Activated CD8-positive, alpha-beta T cell treated with anti-CD3 and anti-CD28 coated beads, Interleukin-2, amount 10 ng/mL, durations not matched to agents 7 days and 5 days (primary cell): ENCODE data around the gene RUNX1. TPM values are rescaled to one million over a fixed set of nuclear protein-coding genes. Genes with fewer than 3 reads are reported as not detected.
A peak's percentile ranks its signal among the peaks of the same experiment; 100 is the strongest.

Source experiments
- ATAC-seq: fragments of 150-1000 bp; cut with Tn5 transposase; one replicate; pipeline ENCODE4 v1.10.0; 2021; ENCODE audit warnings: moderate library complexity
- CTCF ChIA-PET: fragments of 350-600 bp; sonication (Branson Sonifier 250); formaldehyde crosslinking; loops from one replicate; lab custom pipeline; 2021; ENCODE audit warnings: antibody characterized with exemption; lab: Charles Lee
- POLR2A ChIA-PET: fragments of 350-600 bp; sonication (Branson Sonifier 250); formaldehyde crosslinking; loops from one replicate; lab custom pipeline; 2021; ENCODE audit warnings: antibody characterized with exemption; lab: Charles Lee
- DNase-seq: peaks from one replicate; pipeline ENCODE4 v3.0.0-alpha.2; 2020
- H3K27ac Mint-ChIP-seq: one replicate; pipeline ENCODE4 v1.8.0; 2021; ENCODE audit warnings: mild to moderate bottlenecking, mixed read lengths
- H3K27me3 Mint-ChIP-seq: one replicate; pipeline ENCODE4 v1.8.0; 2021; ENCODE audit warnings: low read depth, mixed read lengths
- H3K36me3 Mint-ChIP-seq: one replicate; pipeline ENCODE4 v1.8.0; 2021; ENCODE audit warnings: low read depth, mixed read lengths
- H3K4me1 Mint-ChIP-seq: one replicate; pipeline ENCODE4 v1.8.0; 2021; ENCODE audit warnings: low read depth, mixed read lengths
- H3K4me3 Mint-ChIP-seq: one replicate; pipeline ENCODE4 v1.8.0; 2021; ENCODE audit warnings: mild to moderate bottlenecking, mixed read lengths
- H3K9me3 Mint-ChIP-seq: one replicate; pipeline ENCODE4 v1.8.0; 2022; ENCODE audit warnings: mixed read lengths; ENCODE audit not compliant: insufficient read depth
- total RNA-seq, 2 experiments: library from RNA; stranded (reverse); gene quantifications; one replicate each; pipeline ENCODE4 v1.2.3, GENCODE V29; 2021

The RUNX1 gene
- total RNA-seq, 2 experiments from 2014 or later, result 10.4 to 10.6 TPM

GRCh38 chr21:34871026-34871908, 177.8 kb downstream of the RUNX1 start:
- POLR2A ChIA-PET, result interaction anchor here (1.6 kb wide), 1 partner anchor 12 kb away, joined by 3 read pairs; no protein-coding TSS in a partner anchor
- DNase-seq (no peak), ATAC-seq (no peak)
- peaks cover 15% of the 10 kb centered on the region for H3K4me1 Mint-ChIP-seq
- H3K27ac Mint-ChIP-seq, result no peak overlapping the region
- peaks cover 4% of the 10 kb centered on the region for H3K27me3 Mint-ChIP-seq
- peaks cover 6% of the 10 kb centered on the region for H3K36me3 Mint-ChIP-seq
- CTCF ChIA-PET, result no interaction called here
- no peaks in the 10 kb centered on the region for H3K9me3 Mint-ChIP-seq
- H3K4me3 Mint-ChIP-seq, result no peak overlapping the region

- POLR2A ChIA-PET, result interaction anchor here (1.6 kb wide), 1 partner anchor 13 kb away, joined by 3 read pairs; no protein-coding TSS in a partner anchor
- CTCF ChIA-PET, result no interaction called here
These were observed 178.9 kb downstream of the RUNX1 start for GRCh38 chr21:34870246-34870645.

GRCh38 chr21:34869545-34869944, 179.6 kb downstream of the RUNX1 start:
- peaks cover 4% of the 10 kb centered on the region for H3K27me3 Mint-ChIP-seq
- peaks cover 30% of the 10 kb centered on the region for H3K4me1 Mint-ChIP-seq
- ATAC-seq, result no peak
- DNase-seq, result no peak
- H3K27ac Mint-ChIP-seq, result no peak overlapping the region
- POLR2A ChIA-PET, result no interaction called here
- H3K36me3 Mint-ChIP-seq, result peaks cover 6% of the 10 kb centered on the region
- H3K9me3 Mint-ChIP-seq, result no peaks in the 10 kb centered on the region
- CTCF ChIA-PET, result no interaction called here
- H3K4me3 Mint-ChIP-seq, result no peak overlapping the region

More at GRCh38 chr21:34870246-34870645, 178.9 kb downstream of the RUNX1 start:
- no peak for ATAC-seq
- Mint-ChIP-seq H3K9me3 (no peaks in the 10 kb centered on the region), H3K36me3 (peaks cover 6% of the 10 kb centered on the region), H3K27me3 (peaks cover 4% of the 10 kb centered on the region), H3K4me1 (peaks cover 25% of the 10 kb centered on the region), H3K27ac (no peak overlapping the region), H3K4me3 (no peak overlapping the region)
- DNase-seq, result no peak

- Mint-ChIP-seq H3K36me3 (peaks cover 6% of the 10 kb centered on the region), H3K27ac (no peak overlapping the region), H3K4me3 (no peak overlapping the region)
These were observed 181.3 kb downstream of the RUNX1 start for GRCh38 chr21:34867785-34868184.

GRCh38 chr21:34865400-34866241, 183.5 kb downstream of the RUNX1 start:
- Mint-ChIP-seq H3K4me3 (peak overlapping the region; percentile 26), H3K9me3 (no peaks in the 10 kb centered on the region), H3K27ac (peak overlapping the region; percentile 13), H3K36me3 (peaks cover 6% of the 10 kb centered on the region), H3K27me3 (peaks cover 4% of the 10 kb centered on the region), H3K4me1 (peaks cover 31% of the 10 kb centered on the region)
- ATAC-seq (peak; percentile 69), DNase-seq (peak; percentile 33)
- POLR2A ChIA-PET, result no interaction called here
- CTCF ChIA-PET, result no interaction called here

More at GRCh38 chr21:34867785-34868184, 181.3 kb downstream of the RUNX1 start:
- no peak for ATAC-seq
- Mint-ChIP-seq H3K9me3 (no peaks in the 10 kb centered on the region), H3K4me1 (peaks cover 31% of the 10 kb centered on the region), H3K27me3 (peaks cover 4% of the 10 kb centered on the region)
- ChIA-PET CTCF (no interaction called here), POLR2A (interaction anchor here (1.2 kb wide), 1 partner anchor 19 kb away, joined by 5 read pairs; no protein-coding TSS in a partner anchor)
- DNase-seq, result no peak

GRCh38 chr21:34864370-34865149, 184.5 kb downstream of the RUNX1 start:
- H3K4me3 Mint-ChIP-seq, result no peak overlapping the region
- DNase-seq (no peak), ATAC-seq (no peak)
- peaks cover 6% of the 10 kb centered on the region for H3K36me3 Mint-ChIP-seq
- H3K27ac Mint-ChIP-seq, result no peak overlapping the region
- ChIA-PET CTCF (interaction anchor here (1.0 kb wide), 1 partner anchor 9 kb away, joined by 3 read pairs; no protein-coding TSS in a partner anchor), POLR2A (no interaction called here)
- H3K27me3 Mint-ChIP-seq, result peaks cover 4% of the 10 kb centered on the region
- no peaks in the 10 kb centered on the region for H3K9me3 Mint-ChIP-seq
- peaks cover 31% of the 10 kb centered on the region for H3K4me1 Mint-ChIP-seq

- no peak overlapping the region for H3K27ac Mint-ChIP-seq
- H3K27me3 Mint-ChIP-seq, result no peaks in the 10 kb centered on the region
- POLR2A ChIA-PET, result no interaction called here
- peaks cover 1% of the 10 kb centered on the region for H3K36me3 Mint-ChIP-seq
- ATAC-seq, result no peak
- CTCF ChIA-PET, result interaction anchor here (0.8 kb wide), 1 partner anchor 117 kb away, joined by 3 read pairs; no protein-coding TSS in a partner anchor
- peaks cover 31% of the 10 kb centered on the region for H3K4me1 Mint-ChIP-seq
- no peak overlapping the region for H3K4me3 Mint-ChIP-seq
- H3K9me3 Mint-ChIP-seq, result no peaks in the 10 kb centered on the region
- DNase-seq, result no peak
These were observed 186.2 kb downstream of the RUNX1 start for GRCh38 chr21:34862951-34863350.

GRCh38 chr21:34861258-34861657, 187.8 kb downstream of the RUNX1 start:
- POLR2A ChIA-PET, result no interaction called here
- H3K4me3 Mint-ChIP-seq, result no peak overlapping the region
- H3K4me1 Mint-ChIP-seq, result peaks cover 19% of the 10 kb centered on the region
- H3K36me3 Mint-ChIP-seq, result peaks cover 1% of the 10 kb centered on the region
- DNase-seq (no peak), ATAC-seq (no peak)
- no peak overlapping the region for H3K27ac Mint-ChIP-seq
- H3K27me3 Mint-ChIP-seq, result no peaks in the 10 kb centered on the region
- CTCF ChIA-PET, result no interaction called here
- no peaks in the 10 kb centered on the region for H3K9me3 Mint-ChIP-seq

GRCh38 chr21:34859976-34860653, 189.0 kb downstream of the RUNX1 start:
- Mint-ChIP-seq H3K9me3 (no peaks in the 10 kb centered on the region), H3K4me3 (no peak overlapping the region), H3K27ac (no peak overlapping the region), H3K4me1 (peaks cover 8% of the 10 kb centered on the region), H3K27me3 (no peaks in the 10 kb centered on the region), H3K36me3 (peaks cover 1% of the 10 kb centered on the region)
- CTCF ChIA-PET, result no interaction called here
- ATAC-seq (no peak), DNase-seq (no peak)
- POLR2A ChIA-PET, result no interaction called here

- H3K36me3 Mint-ChIP-seq, result peaks cover 1% of the 10 kb centered on the region
- CTCF ChIA-PET, result interaction anchor here (0.7 to 0.9 kb wide), 2 partner anchors 13 to 1255 kb away, joined by 3 read pairs; no protein-coding TSS in a partner anchor
These were observed 190.5 kb downstream of the RUNX1 start for GRCh38 chr21:34858559-34858958.

GRCh38 chr21:34857874-34858273, 191.2 kb downstream of the RUNX1 start:
- Mint-ChIP-seq H3K4me3 (no peak overlapping the region), H3K4me1 (peaks cover 3% of the 10 kb centered on the region)

More at GRCh38 chr21:34858559-34858958, 190.5 kb downstream of the RUNX1 start:
- Mint-ChIP-seq H3K27me3 (no peaks in the 10 kb centered on the region), H3K27ac (no peak overlapping the region), H3K4me3 (no peak overlapping the region), H3K9me3 (no peaks in the 10 kb centered on the region), H3K4me1 (peaks cover 2% of the 10 kb centered on the region)
- DNase-seq (no peak), ATAC-seq (no peak)
- POLR2A ChIA-PET, result no interaction called here

More at GRCh38 chr21:34857874-34858273, 191.2 kb downstream of the RUNX1 start:
- DNase-seq, result no peak
- no peak overlapping the region for H3K27ac Mint-ChIP-seq
- no peak for ATAC-seq
- CTCF ChIA-PET, result no interaction called here
- POLR2A ChIA-PET, result no interaction called here
- H3K36me3 Mint-ChIP-seq, result peaks cover 1% of the 10 kb centered on the region
- no peaks in the 10 kb centered on the region for H3K27me3 Mint-ChIP-seq
- H3K9me3 Mint-ChIP-seq, result no peaks in the 10 kb centered on the region
